ENCODE results near the gene SUSD1. TPM values are rescaled to one million over a fixed set of nuclear protein-coding genes. Genes with fewer than 3 reads are reported as not detected.

Gene SUSD1
- total and polyA plus RNA-seq, 9 of the 15 experiments (the other 6 are each of a cell fraction or from before 2014, with no cell fraction given) = 10.9 to 44.4 (median 36.1) TPM

- no peak for TF ChIP-seq SIX5 (IDR thresholded peaks at IDR 0.05; ENCODE audit: borderline replicate concordance in 1 of 2, insufficient read depth in 1 of 2, low read depth in 1 of 2, low read length in 2 of 2)
- TF ChIP-seq PHB (CRISPR knock-in tag; IDR thresholded peaks at IDR 0.05) = no peak
- TF ChIP-seq TAL1 (IDR thresholded peaks at IDR 0.05) = no peak
- TF ChIP-seq MNT (conservative IDR thresholded peaks at IDR 0.05) = no peak
- peak; percentile 42; the same call in 1 of the 2 replicates for TF ChIP-seq ZNF766 (CRISPR knock-in tag; conservative IDR thresholded peaks at IDR 0.05)
- no peak for TF ChIP-seq ZNF785 (CRISPR knock-in tag; IDR thresholded peaks at IDR 0.05)
- no peak for TF ChIP-seq NR2C2 (CRISPR knock-in tag; IDR thresholded peaks at IDR 0.05)
- TF ChIP-seq NR2C2 (tag; IDR thresholded peaks at IDR 0.05) = peak; percentile 81
- TF ChIP-seq ZNF644 (tag; IDR thresholded peaks at IDR 0.05; ENCODE audit: low read depth) = peak; percentile 78; the same call in 1 of the 2 replicates
- no peak for TF ChIP-seq ZBTB1 (CRISPR knock-in tag; IDR thresholded peaks at IDR 0.05; ENCODE audit: borderline replicate concordance, low read depth)
- no peak for TF ChIP-seq TSHZ1 (CRISPR knock-in tag; IDR thresholded peaks at IDR 0.05)
- no peak for TF ChIP-seq TFAP4 (CRISPR knock-in tag; IDR thresholded peaks at IDR 0.05; ENCODE audit: borderline replicate concordance)
- TF ChIP-seq SP1 (CRISPR knock-in tag; IDR thresholded peaks at IDR 0.05) = peak; percentile 37; the same call in 1 of the 2 replicates
- TF ChIP-seq TCFL5 (CRISPR knock-in tag; conservative IDR thresholded peaks at IDR 0.05) = no peak
- peak; percentile 63 for TF ChIP-seq IRF9 (tag; IDR thresholded peaks at IDR 0.05)
- no peak for TF ChIP-seq SMAD4 (CRISPR knock-in tag; conservative IDR thresholded peaks at IDR 0.05)
- no peak for TF ChIP-seq E2F6 (IDR thresholded peaks at IDR 0.05; ENCODE audit: borderline replicate concordance in 1 of 2, extremely low read depth in 1 of 2, insufficient read depth in 1 of 2, insufficient read length in 1 of 2, low read depth in 1 of 2, low read length in 1 of 2, poor library complexity in 1 of 2, severe bottlenecking in 1 of 2)
- no peak for TF ChIP-seq NCOR1 (IDR thresholded peaks at IDR 0.05)
- TF ChIP-seq ZNF77 (CRISPR knock-in tag; IDR thresholded peaks at IDR 0.05) = no peak
- no peak for TF ChIP-seq CHD1 (IDR thresholded peaks at IDR 0.05; ENCODE audit: low read length)
- no peak for TF ChIP-seq HMG20A (CRISPR knock-in tag; conservative IDR thresholded peaks at IDR 0.05)
These were observed 5.3 kb upstream of the SUSD1 start (continued) for GRCh38 chr9:112180387-112180881.

All from K562 (cell line).